Astrocyte of the spinal cord (primary cell): ENCODE measurements around the gene MYCBPAP.

ENCODE experiments used
- DNase-seq: peaks from one replicate; pipeline ENCODE4 v3.0.0; 2011; ENCODE audit warnings: low read depth, low spot score
- H3K4me3 ChIP-seq: 2 replicates; pipeline ENCODE4 v1.5.1; 2011; ENCODE audit warnings: low read depth, mild to moderate bottlenecking, low read length, moderate library complexity
- CTCF ChIP-seq: IDR thresholded peaks from 2 replicates; pipeline ENCODE4 v1.5.1; 2012; ENCODE audit warnings: low read depth, mild to moderate bottlenecking, low read length, inconsistent platforms
- in situ Hi-C: cut with HindIII; loops from 2 replicates; pipeline ENCODE4 v1.10.0; 2017; ENCODE audit warnings: low sequenced_read_pairs

Gene MYCBPAP

GRCh38 chr17:50540560-50541401, 32.5 kb downstream of the MYCBPAP start:
- in situ Hi-C loops = no loop called here
- H3K4me3 ChIP-seq = no peak overlapping the region
- no peak for TF ChIP-seq CTCF
- DNase-seq = no peak

GRCh38 chr17:50541402-50541715, 33.1 kb downstream of the MYCBPAP start:
- in situ Hi-C loops = no loop called here
- no peak for TF ChIP-seq CTCF
- DNase-seq = no peak
- peak overlapping the region; percentile 38 for H3K4me3 ChIP-seq

- DNase-seq = peak; percentile 76
- in situ Hi-C loops = no loop called here
- peak overlapping the region; percentile 49 for H3K4me3 ChIP-seq
- TF ChIP-seq CTCF = peak; percentile 17
Observed at GRCh38 chr17:50541716-50542688, 33.8 kb downstream of the MYCBPAP start.

GRCh38 chr17:50542795-50543774, 34.8 kb downstream of the MYCBPAP start:
- no peak for DNase-seq
- TF ChIP-seq CTCF = no peak
- no peak overlapping the region for H3K4me3 ChIP-seq
- in situ Hi-C loops = no loop called here

GRCh38 chr17:50544516-50544915, 36.3 kb downstream of the MYCBPAP start:
- DNase-seq = no peak
- TF ChIP-seq CTCF = no peak
- in situ Hi-C loops = no loop called here
- H3K4me3 ChIP-seq = no peak overlapping the region

GRCh38 chr17:50545311-50545710, 37.1 kb downstream of the MYCBPAP start:
- no peak overlapping the region for H3K4me3 ChIP-seq
- TF ChIP-seq CTCF = no peak
- no peak for DNase-seq
- in situ Hi-C loops = no loop called here
